Esophagus squamous epithelium (tissue), 4 donors: ENCODE measurements around the gene CNTLN.
A peak's percentile ranks its signal among the peaks of the same experiment; 100 is the strongest.

ENCODE experiments used
- CTCF ChIP-seq, 6 experiments: fragments of 450-650 bp in 4 of 6; fragments of 200-600 bp in 2 of 6; sonication (generic) in 2 of 6; IDR thresholded peaks; one replicate each; pipeline ENCODE4 v1.5.1; 2016 to 2019; ENCODE audit warnings: antibody characterized with exemption in 6 of 6, mild to moderate bottlenecking in 4 of 6, moderate library complexity in 4 of 6
- POLR2A ChIP-seq, 4 donors: fragments of 450-650 bp; IDR thresholded peaks; one replicate each; pipeline ENCODE4 v1.6.1; 2017; ENCODE audit warnings: antibody characterized with exemption in 4 of 4, mild to moderate bottlenecking in 4 of 4, moderate library complexity in 3 of 4

GRCh38 chr9:17531642-17532254 lies 396.9 kb downstream of the CNTLN start:
- TF ChIP-seq POLR2A (IDR thresholded peaks at IDR 0.05) (no peak), CTCF (IDR thresholded peaks at IDR 0.05) (peak; percentile 18 to 60 (median 40))
